HepG2 (cell line): ENCODE data around the gene MARF1. TPM values are rescaled to one million over a fixed set of nuclear protein-coding genes. Genes with fewer than 3 reads are reported as not detected.

Experiments used
- CBX5 ChIP-seq: sonication (generic); formaldehyde crosslinking; IDR thresholded peaks from 2 replicates; pipeline ENCODE4 v1.4.0; 2020; ENCODE audit warnings: missing genetic modification reagents, borderline replicate concordance
- E2F5 ChIP-seq: sonication (generic); formaldehyde crosslinking; conservative IDR thresholded peaks from 2 replicates; pipeline ENCODE4 v1.4.0; 2020; ENCODE audit warnings: missing genetic modification reagents
- HNRNPH1 ChIP-seq: fragments of 200-400 bp; formaldehyde crosslinking; optimal IDR thresholded peaks from 2 replicates; pipeline ENCODE3; 2017; ENCODE audit warnings: mild to moderate bottlenecking, low read depth, low read length
- HNRNPUL1 ChIP-seq: fragments of 200-400 bp; formaldehyde crosslinking; IDR thresholded peaks from 2 replicates; pipeline ENCODE4 v1.6.1; 2017; ENCODE audit warnings: low read depth, mild to moderate bottlenecking, low read length, moderate library complexity
- HOXA7 ChIP-seq: sonication (generic); formaldehyde crosslinking; IDR thresholded peaks from 2 replicates; pipeline ENCODE4 v1.8.1; 2022; ENCODE audit warnings: mild to moderate bottlenecking, missing genetic modification reagents, moderate library complexity
- KLF12 ChIP-seq: sonication (generic); formaldehyde crosslinking; IDR thresholded peaks from 2 replicates; pipeline ENCODE4 v1.4.0; 2020; ENCODE audit warnings: missing genetic modification reagents, borderline replicate concordance
- MED1 ChIP-seq: sonication (generic); formaldehyde crosslinking; IDR thresholded peaks from 2 replicates; pipeline ENCODE4 v1.4.0; 2020; ENCODE audit warnings: missing genetic modification reagents
- MXD3 ChIP-seq: IDR thresholded peaks from 2 replicates; pipeline ENCODE4 v1.6.1; 2016; ENCODE audit warnings: mild to moderate bottlenecking, missing biosample characterization, missing genetic modification reagents
- MYPOP ChIP-seq: sonication (generic); formaldehyde crosslinking; IDR thresholded peaks from 2 replicates; pipeline ENCODE4 v1.8.1; 2023; ENCODE audit warnings: mild to moderate bottlenecking, moderate library complexity, missing genetic modification reagents
- POLR2AphosphoS5 ChIP-seq: IDR thresholded peaks from 2 replicates; pipeline ENCODE4 v1.6.1; 2012; ENCODE audit warnings: low read depth, low read length
- RBAK ChIP-seq: sonication (generic); formaldehyde crosslinking; IDR thresholded peaks from 2 replicates; pipeline ENCODE4 v1.5.1; 2020; ENCODE audit warnings: mild to moderate bottlenecking, missing genetic modification reagents
- YEATS2 ChIP-seq: sonication (generic); formaldehyde crosslinking; IDR thresholded peaks from 2 replicates; pipeline ENCODE4 v1.4.0; 2020; ENCODE audit warnings: missing genetic modification reagents, borderline replicate concordance
- ZBTB43 ChIP-seq: sonication (generic); formaldehyde crosslinking; conservative IDR thresholded peaks from 2 replicates; pipeline ENCODE4 v1.4.0; 2020; ENCODE audit warnings: missing genetic modification reagents
- ZNF318 ChIP-seq: sonication (generic); formaldehyde crosslinking; IDR thresholded peaks from 2 replicates; pipeline ENCODE4 v1.4.0; 2020; ENCODE audit warnings: mild to moderate bottlenecking, missing genetic modification reagents
- ZNF660 ChIP-seq: sonication (generic); formaldehyde crosslinking; IDR thresholded peaks from 2 replicates; pipeline ENCODE4 v1.5.1; 2020; ENCODE audit warnings: mild to moderate bottlenecking, low read depth, missing genetic modification reagents, borderline replicate concordance
- ZNF691 ChIP-seq: sonication (generic); formaldehyde crosslinking; IDR thresholded peaks from 2 replicates; pipeline ENCODE4 v1.4.0; 2020; ENCODE audit warnings: missing genetic modification reagents, low read depth, mild to moderate bottlenecking, borderline replicate concordance
- polyA plus RNA-seq, 8 experiments: library from polyadenylated mRNA; depleted of rRNA in 3 of 8; stranded (reverse) in 7 of 8; unstranded in 1 of 8; fragments of >200 nt; fragmentation: Illumina TruSeq in 4 of 8; extraction: Trizol in 4 of 8; gene quantifications; 2 replicates each; pipeline versions ENCODE4 v1.2.1 to v1.2.3, GENCODE V29; 2011 to 2016; ENCODE audit warnings: low read depth in 4 of 8, missing spikeins in 1 of 8, mixed read lengths in 1 of 8; ENCODE audit not compliant: insufficient read depth in 1 of 8
- total RNA-seq, 5 experiments: library from RNA; depleted of rRNA; stranded (reverse); fragments of >200 nt; fragmentation: Illumina TruSeq; extraction: Trizol; gene quantifications; 2 replicates each; pipeline ENCODE4 v1.2.3, GENCODE V29; 2016; ENCODE audit warnings: low read depth in 1 of 5

The MARF1 gene
- total and polyA plus RNA-seq, 2 of the 13 experiments (the other 11 are each of a cell fraction or from before 2014, with no cell fraction given): 8.7 to 20.7 TPM

- TF ChIP-seq ZNF318 (CRISPR knock-in tag) (no peak), HNRNPH1 (no peak), CBX5 (CRISPR knock-in tag) (no peak), POLR2AphosphoS5 (no peak; the same call in 1 of the 2 replicates), ZBTB43 (CRISPR knock-in tag) (peak; percentile 83; the same call in 1 of the 2 replicates), MED1 (peak; percentile 59), HNRNPUL1 (no peak), ZNF691 (CRISPR knock-in tag) (no peak), E2F5 (peak; percentile 81; the same call in 1 of the 2 replicates), HOXA7 (CRISPR knock-in tag) (no peak), RBAK (CRISPR knock-in tag) (no peak), KLF12 (CRISPR knock-in tag) (peak; percentile 71), YEATS2 (CRISPR knock-in tag) (no peak), MXD3 (CRISPR knock-in tag) (peak; percentile 83), ZNF660 (CRISPR knock-in tag) (no peak), MYPOP (CRISPR knock-in tag) (no peak)
These were observed 7.2 kb upstream of the MARF1 start, which contains the start of gene NDE1 (continued) for GRCh38 chr16:15650019-15650697.
